Measurements from ENCODE around the gene SPG21. TPM values are rescaled to one million over a fixed set of nuclear protein-coding genes. Genes with fewer than 3 reads are reported as not detected.

The SPG21 gene
- total RNA-seq, 1 donor from 2014 or later: 41.5 TPM

DNA sequence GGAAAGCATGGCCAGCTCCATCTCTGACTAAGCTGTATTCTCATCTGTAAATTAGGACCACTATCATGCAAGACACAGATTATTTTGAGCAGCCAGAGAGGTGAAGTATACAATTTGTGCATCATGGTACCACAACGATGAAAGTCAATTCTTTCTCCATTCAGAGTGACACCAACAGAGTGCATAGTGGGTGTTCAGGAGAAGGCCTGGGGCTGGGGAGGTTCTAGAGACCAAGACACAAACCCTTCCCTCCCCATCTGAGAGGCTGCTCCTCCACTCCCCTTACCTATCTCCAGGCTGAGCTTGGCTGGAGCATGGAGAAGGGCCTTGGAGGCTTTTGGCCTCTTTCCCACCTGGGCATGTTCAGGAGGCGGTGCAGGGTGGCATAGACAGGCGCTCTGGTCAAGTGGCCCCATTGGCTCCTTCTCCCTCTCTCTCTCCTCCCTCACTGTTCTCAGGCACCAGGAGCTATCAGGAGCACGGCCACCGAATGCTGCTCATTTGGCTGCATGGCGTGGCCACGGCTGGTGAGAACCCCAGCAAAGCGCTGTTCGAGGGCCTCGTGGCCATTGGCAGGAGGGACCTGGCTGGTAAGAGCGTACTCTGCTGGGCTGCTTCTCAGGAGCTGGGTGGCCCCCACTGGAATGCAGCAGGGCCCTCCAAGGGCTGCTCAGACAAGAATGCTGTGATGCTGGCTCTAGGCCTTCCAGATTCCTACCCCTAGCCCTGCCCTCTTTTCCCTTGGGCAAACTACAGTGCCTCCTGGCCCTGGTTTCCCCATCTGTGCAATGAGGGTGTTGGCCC, 40.1 kb downstream of the SPG21 start:
- Histone ChIP-seq H3K36me3 (peaks cover 0 to 21% of the 10 kb centered on the region in 2 donors), H3K9me3 (no peaks in the 10 kb centered on the region), H3K4me3 (no peak overlapping the region), H3K4me1 (no peaks in the 10 kb centered on the region), H3K27me3 (no peaks in the 10 kb centered on the region), H3K27ac (no peak overlapping the region)
- DNase-seq (ENCODE audit: low spot score in 2 of 2): no peak
- intact Hi-C loops (cut with DNase I): no loop called here
- TF ChIP-seq, protein P1, sequence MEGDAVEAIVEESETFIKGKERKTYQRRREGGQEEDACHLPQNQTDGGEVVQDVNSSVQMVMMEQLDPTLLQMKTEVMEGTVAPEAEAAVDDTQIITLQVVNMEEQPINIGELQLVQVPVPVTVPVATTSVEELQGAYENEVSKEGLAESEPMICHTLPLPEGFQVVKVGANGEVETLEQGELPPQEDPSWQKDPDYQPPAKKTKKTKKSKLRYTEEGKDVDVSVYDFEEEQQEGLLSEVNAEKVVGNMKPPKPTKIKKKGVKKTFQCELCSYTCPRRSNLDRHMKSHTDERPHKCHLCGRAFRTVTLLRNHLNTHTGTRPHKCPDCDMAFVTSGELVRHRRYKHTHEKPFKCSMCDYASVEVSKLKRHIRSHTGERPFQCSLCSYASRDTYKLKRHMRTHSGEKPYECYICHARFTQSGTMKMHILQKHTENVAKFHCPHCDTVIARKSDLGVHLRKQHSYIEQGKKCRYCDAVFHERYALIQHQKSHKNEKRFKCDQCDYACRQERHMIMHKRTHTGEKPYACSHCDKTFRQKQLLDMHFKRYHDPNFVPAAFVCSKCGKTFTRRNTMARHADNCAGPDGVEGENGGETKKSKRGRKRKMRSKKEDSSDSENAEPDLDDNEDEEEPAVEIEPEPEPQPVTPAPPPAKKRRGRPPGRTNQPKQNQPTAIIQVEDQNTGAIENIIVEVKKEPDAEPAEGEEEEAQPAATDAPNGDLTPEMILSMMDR (IDR thresholded peaks at IDR 0.05): no peak

DNA sequence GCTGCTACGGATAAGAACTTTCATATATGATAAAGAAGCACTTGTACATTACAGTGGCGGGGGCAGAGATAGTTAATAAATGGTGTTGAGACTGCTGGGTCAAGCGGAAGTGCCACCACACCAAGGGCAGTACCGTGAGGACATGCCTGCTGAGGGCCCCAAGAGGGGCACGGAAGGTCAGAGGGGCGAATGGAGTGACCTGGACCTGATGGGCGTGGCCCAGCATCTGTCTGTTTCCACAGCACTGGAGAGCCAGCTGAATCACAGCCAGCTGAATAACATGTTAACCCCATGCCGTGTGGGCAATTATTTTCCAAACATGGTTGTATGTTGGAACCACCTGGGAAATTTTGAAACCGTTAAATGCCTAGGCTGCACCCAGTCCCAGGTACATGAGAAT, 40.8 kb downstream of the SPG21 start:
- H3K27ac ChIP-seq: no peak overlapping the region
- DNase-seq (ENCODE audit: low spot score in 2 of 2): no peak
- peaks cover 0 to 23% of the 10 kb centered on the region in 2 donors for H3K36me3 ChIP-seq
- intact Hi-C loops (cut with DNase I): no loop called here
- TF ChIP-seq, protein P1 (IDR thresholded peaks at IDR 0.05): no peak
- H3K27me3 ChIP-seq: no peaks in the 10 kb centered on the region
- H3K4me3 ChIP-seq: no peak overlapping the region
- H3K9me3 ChIP-seq: no peaks in the 10 kb centered on the region
- no peaks in the 10 kb centered on the region for H3K4me1 ChIP-seq

DNA sequence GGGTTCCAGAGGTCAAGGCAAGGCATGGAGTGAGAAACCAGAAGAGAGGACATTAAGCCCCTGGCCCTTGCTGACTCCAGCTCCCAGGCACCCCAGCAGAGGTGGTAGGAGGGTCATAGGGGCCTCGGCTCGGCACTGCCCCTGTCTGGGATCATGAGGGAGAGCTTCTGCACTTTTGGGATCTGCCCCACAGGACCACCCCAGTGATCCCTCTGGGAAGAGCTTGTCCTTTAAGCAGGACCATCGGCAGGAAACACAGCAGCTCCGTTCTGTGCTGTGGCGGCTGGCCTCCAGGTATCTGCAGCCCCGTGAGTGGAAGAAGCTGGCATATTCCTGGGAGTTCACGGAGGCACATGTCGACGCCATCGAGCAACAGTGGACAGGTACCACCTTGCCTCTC, 42.5 kb downstream of the SPG21 start:
- H3K4me1 ChIP-seq: no peaks in the 10 kb centered on the region
- no peaks in the 10 kb centered on the region for H3K9me3 ChIP-seq
- H3K4me3 ChIP-seq: no peak overlapping the region
- intact Hi-C loops (cut with DNase I): no loop called here
- TF ChIP-seq, protein P1 (IDR thresholded peaks at IDR 0.05): no peak
- H3K27me3 ChIP-seq: no peaks in the 10 kb centered on the region
- no peak for DNase-seq (ENCODE audit: low spot score in 2 of 2)
- no peak overlapping the region for H3K27ac ChIP-seq
- H3K36me3 ChIP-seq: peaks cover 3 to 23% of the 10 kb centered on the region in 2 donors

DNA sequence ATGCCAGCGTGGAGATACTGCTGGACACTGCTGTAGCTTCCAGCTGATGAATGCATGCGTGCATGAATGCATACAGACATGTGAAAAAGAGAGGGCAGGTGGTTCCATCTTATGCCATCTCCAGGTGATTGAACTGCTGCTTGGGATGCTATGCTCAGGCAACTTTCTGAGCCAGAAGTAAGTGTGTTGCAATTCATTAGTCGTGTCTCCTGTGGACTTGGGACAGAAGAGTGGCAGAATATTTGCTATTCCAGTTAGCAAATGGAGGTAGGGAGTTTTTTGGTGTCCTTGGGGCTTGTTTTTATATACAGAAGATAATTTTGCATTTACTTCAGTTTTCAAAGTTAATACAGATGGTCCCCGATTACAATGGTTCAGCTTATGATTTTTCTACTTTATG, 44.8 kb downstream of the SPG21 start:
- DNase-seq (ENCODE audit: low spot score in 2 of 2): no peak
- Histone ChIP-seq H3K4me3 (no peak overlapping the region), H3K4me1 (no peaks in the 10 kb centered on the region), H3K9me3 (no peaks in the 10 kb centered on the region), H3K36me3 (peaks cover 5 to 20% of the 10 kb centered on the region in 2 donors), H3K27me3 (no peaks in the 10 kb centered on the region), H3K27ac (no peak overlapping the region)
- intact Hi-C loops (cut with DNase I): no loop called here
- TF ChIP-seq, protein P1 (IDR thresholded peaks at IDR 0.05): no peak

DNA sequence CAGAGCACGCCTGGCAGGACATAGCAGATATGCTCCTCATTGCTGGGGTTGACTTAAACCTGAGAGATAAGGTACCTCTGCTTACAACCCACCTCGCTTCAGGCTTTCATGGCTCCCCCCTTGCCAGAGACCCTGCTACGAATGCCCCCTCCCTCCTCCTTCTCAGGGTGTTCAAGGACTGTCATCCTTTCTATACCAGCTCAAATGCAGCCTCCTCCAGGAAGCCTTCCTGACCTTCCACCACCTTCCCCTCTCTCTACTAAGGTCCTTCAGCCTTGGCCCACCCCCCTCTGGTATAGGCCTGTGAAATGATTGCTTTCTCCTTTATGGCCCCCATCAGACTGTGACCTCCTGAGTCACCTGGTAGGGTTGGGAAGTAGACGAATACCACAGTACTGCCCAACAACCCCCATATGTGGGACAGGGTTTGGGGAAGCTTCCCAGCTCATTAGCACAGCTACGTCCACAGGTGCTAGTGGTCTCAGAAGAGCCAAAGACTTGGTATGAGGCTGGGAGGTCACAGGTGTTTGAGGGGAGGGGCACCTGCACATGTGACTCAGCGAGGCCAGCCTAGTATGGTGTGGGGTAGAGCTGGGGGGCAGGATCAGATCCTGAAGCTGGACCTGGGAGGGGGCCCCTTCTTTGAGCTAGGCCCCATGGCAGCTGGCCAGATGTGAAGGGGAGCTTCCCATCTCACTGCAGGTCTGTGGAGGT, 46.0 kb downstream of the SPG21 start:
- Histone ChIP-seq H3K36me3 (peaks cover 5 to 17% of the 10 kb centered on the region in 2 donors), H3K27me3 (no peaks in the 10 kb centered on the region), H3K4me1 (no peaks in the 10 kb centered on the region), H3K9me3 (no peaks in the 10 kb centered on the region), H3K27ac (no peak overlapping the region), H3K4me3 (no peak overlapping the region)
- no peak for DNase-seq (ENCODE audit: low spot score in 2 of 2)
- TF ChIP-seq, protein P1 (IDR thresholded peaks at IDR 0.05): no peak
- intact Hi-C loops (cut with DNase I): no loop called here

Data from ascending aorta (tissue), 2 donors.